GM12891 (cell line): ENCODE measurements around the gene SORCS2.

Experiments
- PAX5 ChIP-seq: IDR thresholded peaks from 2 replicates; pipeline ENCODE4 v1.6.1; 2011; ENCODE audit warnings: low read length, moderate library complexity, mild to moderate bottlenecking; ENCODE audit not compliant: insufficient read depth, severe bottlenecking
- POLR2A ChIP-seq: IDR thresholded peaks from 2 replicates; pipeline ENCODE4 v1.6.1; 2011; ENCODE audit warnings: low read depth, low read length, control low read depth
- POLR2AphosphoS5 ChIP-seq: IDR thresholded peaks from 2 replicates; pipeline ENCODE4 v1.6.1; 2011; ENCODE audit warnings: low read depth, low read length, control low read depth
- SPI1 ChIP-seq: IDR thresholded peaks from 2 replicates; pipeline ENCODE4 v1.6.1; 2011; ENCODE audit warnings: low read depth, low read length, control low read depth
- TAF1 ChIP-seq: IDR thresholded peaks from 2 replicates; pipeline ENCODE4 v1.6.1; 2011; ENCODE audit warnings: low read depth, low read length, control low read depth

DNA sequence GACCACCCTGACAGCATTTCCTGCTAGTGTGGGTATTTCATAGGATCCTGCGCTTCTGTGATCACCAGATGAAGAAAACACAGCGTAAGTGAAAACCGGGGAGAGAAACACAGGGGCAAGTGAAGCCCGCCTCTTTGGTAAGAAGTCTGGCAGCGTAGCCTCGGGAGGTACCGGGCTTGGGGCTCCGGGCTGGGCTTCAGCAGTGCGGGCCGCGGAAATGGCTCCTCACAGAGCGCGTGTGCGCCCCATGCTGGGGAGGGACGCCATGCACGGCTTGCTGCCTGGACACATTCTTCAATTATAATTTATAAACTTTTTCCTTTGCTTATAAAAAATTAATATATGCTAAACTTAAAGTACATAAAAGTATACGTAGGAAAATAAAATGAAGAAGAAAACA is 595.9 kb downstream of the SORCS2 start:
- TF ChIP-seq POLR2AphosphoS5 (no peak), TAF1 (no peak), PAX5 (no peak), POLR2A (no peak), SPI1 (no peak)
